Measurements from ENCODE around the gene POLR2F. TPM values are rescaled to one million over a fixed set of nuclear protein-coding genes. Genes with fewer than 3 reads are reported as not detected.
"Not testable (repeated sequence)": the region's sequence is repeated elsewhere in the genome, so short reads cannot be mapped to it uniquely, and the experiment has no call there.

Gene POLR2F
- total and polyA plus RNA-seq, 9 of the 15 experiments (the other 6 are each of a cell fraction or from before 2014, with no cell fraction given), result 98.9 to 410 (median 168) TPM

GRCh38 chr22:37947142-37947795 lies 6.2 kb upstream of the POLR2F start:
- in situ Hi-C loops (cut with MboI); H3K27me3 ChIP-seq (ENCODE audit: control insufficient read depth in 2 of 2, insufficient read depth in 2 of 2, low read length in 2 of 2); H3K9ac ChIP-seq (ENCODE audit: insufficient read depth in 1 of 2, low read depth in 2 of 2, low read length in 2 of 2); H2AFZ ChIP-seq (ENCODE audit: low read depth, low read length); H3K9me1 ChIP-seq (ENCODE audit: control insufficient read depth, insufficient read depth, low read length); H3K9me3 ChIP-seq (replicated peaks; ENCODE audit: control insufficient read depth, insufficient read depth, low read depth, low read length); H3K4me1 ChIP-seq (replicated peaks in 1 of 2; ENCODE audit: control insufficient read depth in 2 of 2, insufficient read depth in 2 of 2, low read length in 2 of 2); H3K27ac ChIP-seq (ENCODE audit: extremely low read depth, low read depth, low read length); H3K79me2 ChIP-seq (ENCODE audit: control insufficient read depth, insufficient read depth, low read length); H3K4me2 ChIP-seq (ENCODE audit: insufficient read depth, low read length); ATAC-seq; BruUV-seq (replicated peaks); H4K20me1 ChIP-seq (replicated peaks; ENCODE audit: control insufficient read depth, insufficient read depth, low read length); H3K36me3 ChIP-seq (ENCODE audit: control insufficient read depth, insufficient read depth, low read length); DNase-seq (ENCODE audit: extremely low read depth in 1 of 4, low spot score in 3 of 4); FAIRE-seq; intact Hi-C loops (cut with micrococcal nuclease); CTCF ChIA-PET (ENCODE audit: low intra/inter-chr PET ratio); H3K4me3 ChIP-seq: not testable (repeated sequence)
- WGBS (ENCODE audit: insufficient coverage, low coverage, missing lambda C conversion rate), result 85% methylated on average over 6 of the region's 14 CpGs
- POLR2A ChIA-PET, result interaction anchor here (0.6 to 1.1 kb wide), 3 partner anchors 9 to 103 kb away, joined by 3 read pairs; partner anchors contain the start of gene ANKRD54
- 0 out of 2 replicates have a peak, but pooled peaks have one; percentile 31 for TF ChIP-seq POLR2G (IDR thresholded peaks at IDR 0.05; ENCODE audit: low read depth, low read length)

GRCh38 chr22:37951305-37951704 lies 2.2 kb upstream of the POLR2F start:
- Histone ChIP-seq H3K9ac (ENCODE audit: insufficient read depth in 1 of 2, low read depth in 2 of 2, low read length in 2 of 2) (peak overlapping the region in 1 of 2 experiments; percentile 17; a peak in 1 of 4 replicates), H3K4me1 (replicated peaks in 1 of 2; ENCODE audit: control insufficient read depth in 2 of 2, insufficient read depth in 2 of 2, low read length in 2 of 2) (peaks cover 7 to 20% of the 10 kb centered on the region in 2 experiments; a peak in 3 of 5 replicates), H3K9me3 (replicated peaks; ENCODE audit: control insufficient read depth, insufficient read depth, low read depth, low read length) (no peaks in the 10 kb centered on the region), H3K4me2 (ENCODE audit: insufficient read depth, low read length) (no peak overlapping the region), H3K79me2 (ENCODE audit: control insufficient read depth, insufficient read depth, low read length) (peaks cover 21% of the 10 kb centered on the region), H3K36me3 (ENCODE audit: control insufficient read depth, insufficient read depth, low read length) (no peaks in the 10 kb centered on the region; the same call in 2 of the 3 replicates), H3K4me3 (no peak overlapping the region), H3K27ac (ENCODE audit: extremely low read depth, low read depth, low read length) (no peak overlapping the region), H4K20me1 (replicated peaks; ENCODE audit: control insufficient read depth, insufficient read depth, low read length) (0 out of 2 replicates have a peak, but pooled peaks cover 3% of the 10 kb centered on the region), H2AFZ (ENCODE audit: low read depth, low read length) (peak overlapping the region; percentile 60; the same call in 1 of the 2 replicates), H3K9me1 (ENCODE audit: control insufficient read depth, insufficient read depth, low read length) (no peaks in the 10 kb centered on the region), H3K27me3 (ENCODE audit: control insufficient read depth in 2 of 2, insufficient read depth in 2 of 2, low read length in 2 of 2) (no peaks in the 10 kb centered on the region)
- in situ Hi-C loops (cut with MboI), result no loop called here
- POLR2A ChIA-PET, result interaction anchor here (0.7 kb wide), 1 partner anchor 148 kb away, joined by 3 read pairs; no protein-coding TSS in a partner anchor
- CTCF ChIA-PET (ENCODE audit: low intra/inter-chr PET ratio), result no interaction called here
- DNase-seq (ENCODE audit: extremely low read depth in 1 of 4, low spot score in 3 of 4) (peak in 2 of 4 experiments; percentile 32 to 57), ATAC-seq (peak; percentile 54), FAIRE-seq (peak; percentile 65)
- intact Hi-C loops (cut with micrococcal nuclease), result loop anchor here (10.0 kb wide), 1 partner anchor 73 kb away; no protein-coding TSS in a partner anchor
- peak; percentile 96 for TF ChIP-seq CREM (IDR thresholded peaks at IDR 0.05; ENCODE audit: low read depth)
- TF ChIP-seq CREB1 (IDR thresholded peaks at IDR 0.05), result peak; percentile 87
- peak; percentile 68; the same call in 1 of the 2 replicates for TF ChIP-seq CREB1 (CRISPR knock-in tag; IDR thresholded peaks at IDR 0.05)
- TF ChIP-seq ZBTB12 (CRISPR knock-in tag; IDR thresholded peaks at IDR 0.05), result peak; percentile 42
- peak; percentile 37 for TF ChIP-seq PHF20 (IDR thresholded peaks at IDR 0.05; ENCODE audit: partially characterized antibody)
- no peak for TF ChIP-seq MTA2 (IDR thresholded peaks at IDR 0.05; ENCODE audit: low read depth)
- no peak for TF ChIP-seq ZNF696 (CRISPR knock-in tag; conservative IDR thresholded peaks at IDR 0.05)
- peak; percentile 52; the same call in 1 of the 2 replicates for TF ChIP-seq ATF1 (CRISPR knock-in tag; IDR thresholded peaks at IDR 0.05)
- TF ChIP-seq ATF1 (tag; IDR thresholded peaks at IDR 0.05), result peak; percentile 68
- TF ChIP-seq MTA1 (IDR thresholded peaks at IDR 0.05; ENCODE audit: borderline replicate concordance), result peak; percentile 68; the same call in 1 of the 2 replicates
- TF ChIP-seq, protein P1, sequence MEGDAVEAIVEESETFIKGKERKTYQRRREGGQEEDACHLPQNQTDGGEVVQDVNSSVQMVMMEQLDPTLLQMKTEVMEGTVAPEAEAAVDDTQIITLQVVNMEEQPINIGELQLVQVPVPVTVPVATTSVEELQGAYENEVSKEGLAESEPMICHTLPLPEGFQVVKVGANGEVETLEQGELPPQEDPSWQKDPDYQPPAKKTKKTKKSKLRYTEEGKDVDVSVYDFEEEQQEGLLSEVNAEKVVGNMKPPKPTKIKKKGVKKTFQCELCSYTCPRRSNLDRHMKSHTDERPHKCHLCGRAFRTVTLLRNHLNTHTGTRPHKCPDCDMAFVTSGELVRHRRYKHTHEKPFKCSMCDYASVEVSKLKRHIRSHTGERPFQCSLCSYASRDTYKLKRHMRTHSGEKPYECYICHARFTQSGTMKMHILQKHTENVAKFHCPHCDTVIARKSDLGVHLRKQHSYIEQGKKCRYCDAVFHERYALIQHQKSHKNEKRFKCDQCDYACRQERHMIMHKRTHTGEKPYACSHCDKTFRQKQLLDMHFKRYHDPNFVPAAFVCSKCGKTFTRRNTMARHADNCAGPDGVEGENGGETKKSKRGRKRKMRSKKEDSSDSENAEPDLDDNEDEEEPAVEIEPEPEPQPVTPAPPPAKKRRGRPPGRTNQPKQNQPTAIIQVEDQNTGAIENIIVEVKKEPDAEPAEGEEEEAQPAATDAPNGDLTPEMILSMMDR (IDR thresholded peaks at IDR 0.05 in 2 of 3, conservative IDR thresholded peaks at IDR 0.05 in 1 of 3; ENCODE audit: insufficient read depth in 2 of 3, low read depth in 1 of 3, low read length in 3 of 3), result peak; percentile 23 to 38 (median 28); a peak in 4 of 6 replicates
- TF ChIP-seq ZNF561 (CRISPR knock-in tag; conservative IDR thresholded peaks at IDR 0.05), result no peak
- no TSS peak for BruUV-seq (replicated peaks)
- 45% methylated on average over 7 of the region's 8 CpGs for WGBS (ENCODE audit: insufficient coverage, low coverage, missing lambda C conversion rate)
